SH-SY5Y (cell line): ENCODE data around the gene SCPEP1.

ENCODE experiments used
- GATA2 ChIP-seq: IDR thresholded peaks from 2 replicates; pipeline ENCODE4 v1.6.1; 2011; ENCODE audit warnings: mild to moderate bottlenecking, low read depth, low read length
- GATA3 ChIP-seq: IDR thresholded peaks from 2 replicates; pipeline ENCODE4 v1.6.1; 2011; ENCODE audit warnings: low read depth, mild to moderate bottlenecking, low read length, moderate library complexity

DNA sequence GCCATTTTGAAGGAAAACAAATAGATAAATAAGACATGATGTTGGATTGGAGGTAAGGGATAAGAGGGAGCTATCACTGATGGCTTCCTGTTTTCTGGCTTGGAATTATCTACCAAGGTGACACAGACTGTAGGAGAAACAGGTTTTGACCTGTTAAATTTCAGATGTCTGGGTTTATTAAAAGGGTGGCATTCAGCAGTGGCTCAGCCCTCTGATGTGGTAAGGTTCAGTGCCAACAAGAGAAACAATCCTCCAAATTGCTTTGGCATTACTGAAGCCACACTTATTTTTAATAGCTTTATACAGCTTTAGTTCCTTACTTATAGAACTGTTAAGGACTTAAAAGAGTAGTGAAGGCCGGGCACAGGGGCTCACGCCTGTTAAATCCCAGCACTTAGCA lies 70.2 kb downstream of the SCPEP1 start:
- TF ChIP-seq GATA3 (no peak), GATA2 (no peak)
